22Rv1 (cell line): Measurements from ENCODE around the gene DYNC2H1.

ENCODE experiments used
- ZFX ChIP-seq: fragments of 450-650 bp; IDR thresholded peaks from 2 replicates; pipeline ENCODE4 v1.6.1; 2017; ENCODE audit warnings: antibody characterized with exemption, borderline replicate concordance
- TF ChIP-seq, protein P1 (sequence below): fragments of 450-650 bp; IDR thresholded peaks from 2 replicates; pipeline ENCODE4 v1.5.1; 2017; ENCODE audit warnings: mild to moderate bottlenecking

DNA sequence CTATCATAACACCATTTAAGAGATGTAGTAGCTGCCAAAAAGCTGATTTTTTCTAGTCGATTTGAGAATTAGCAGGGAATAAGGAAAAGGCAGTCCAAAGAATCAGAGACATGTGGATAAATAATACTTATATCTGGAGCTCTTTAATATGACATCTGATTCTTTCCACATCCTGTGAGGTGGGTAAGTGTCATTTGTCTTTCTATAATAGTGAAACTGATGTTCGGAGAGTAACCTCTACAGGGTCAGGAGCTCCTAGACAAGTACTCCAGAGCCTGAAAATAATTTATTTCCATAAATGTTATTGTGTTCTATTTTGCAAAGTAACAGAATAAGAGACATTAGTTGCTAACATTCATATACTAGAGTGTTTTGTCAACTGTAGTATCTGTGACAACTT, 367.6 kb downstream of the DYNC2H1 start:
- TF ChIP-seq, protein P1, sequence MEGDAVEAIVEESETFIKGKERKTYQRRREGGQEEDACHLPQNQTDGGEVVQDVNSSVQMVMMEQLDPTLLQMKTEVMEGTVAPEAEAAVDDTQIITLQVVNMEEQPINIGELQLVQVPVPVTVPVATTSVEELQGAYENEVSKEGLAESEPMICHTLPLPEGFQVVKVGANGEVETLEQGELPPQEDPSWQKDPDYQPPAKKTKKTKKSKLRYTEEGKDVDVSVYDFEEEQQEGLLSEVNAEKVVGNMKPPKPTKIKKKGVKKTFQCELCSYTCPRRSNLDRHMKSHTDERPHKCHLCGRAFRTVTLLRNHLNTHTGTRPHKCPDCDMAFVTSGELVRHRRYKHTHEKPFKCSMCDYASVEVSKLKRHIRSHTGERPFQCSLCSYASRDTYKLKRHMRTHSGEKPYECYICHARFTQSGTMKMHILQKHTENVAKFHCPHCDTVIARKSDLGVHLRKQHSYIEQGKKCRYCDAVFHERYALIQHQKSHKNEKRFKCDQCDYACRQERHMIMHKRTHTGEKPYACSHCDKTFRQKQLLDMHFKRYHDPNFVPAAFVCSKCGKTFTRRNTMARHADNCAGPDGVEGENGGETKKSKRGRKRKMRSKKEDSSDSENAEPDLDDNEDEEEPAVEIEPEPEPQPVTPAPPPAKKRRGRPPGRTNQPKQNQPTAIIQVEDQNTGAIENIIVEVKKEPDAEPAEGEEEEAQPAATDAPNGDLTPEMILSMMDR, result no peak
- no peak for TF ChIP-seq ZFX
